Keratinocyte (primary cell): ENCODE results near the gene UROS. TPM values are rescaled to one million over a fixed set of nuclear protein-coding genes. Genes with fewer than 3 reads are reported as not detected.

Source experiments
- DNase-seq: peaks from one replicate; pipeline ENCODE4 v3.0.0-alpha.2; 2011; ENCODE audit warnings: low read depth, missing footprints, low spot score
- FAIRE-seq: peaks from 2 replicates; lab custom pipeline; 2011; peaks lifted over from hg19 to GRCh38; lab: Jason Lieb, UNC
- H2AFZ ChIP-seq: 2 replicates; pipeline ENCODE4 v1.6.0; 2012; ENCODE audit warnings: low read length, control low read depth, inconsistent platforms; ENCODE audit not compliant: control insufficient read depth
- H3K27ac ChIP-seq: 2 replicates; pipeline ENCODE4 v1.5.1; 2011; ENCODE audit warnings: low read length; ENCODE audit not compliant: control insufficient read depth, insufficient read depth
- H3K27me3 ChIP-seq: 3 replicates; pipeline ENCODE4 v1.6.0; 2011; ENCODE audit warnings: low read length; ENCODE audit not compliant: control insufficient read depth, insufficient read depth; ENCODE audit errors: extremely low read depth
- H3K36me3 ChIP-seq, 2 experiments: 2 replicates in 1 of 2; 3 replicates in 1 of 2; pipeline ENCODE4 v1.5.1; 2011; ENCODE audit warnings: low read length in 2 of 2, mild to moderate bottlenecking in 1 of 2; ENCODE audit not compliant: control insufficient read depth in 2 of 2, insufficient read depth in 2 of 2; ENCODE audit errors: extremely low read depth in 1 of 2
- H3K4me1 ChIP-seq: 3 replicates; pipeline ENCODE4 v1.5.1; 2011; ENCODE audit warnings: low read length; ENCODE audit not compliant: control insufficient read depth, insufficient read depth; ENCODE audit errors: extremely low read depth
- H3K4me2 ChIP-seq: 3 replicates; pipeline ENCODE4 v1.6.0; 2011; ENCODE audit warnings: low read depth, low read length; ENCODE audit not compliant: control insufficient read depth, insufficient read depth; ENCODE audit errors: extremely low read depth
- H3K4me3 ChIP-seq, 3 experiments: fragments of 200-600 bp in 1 of 3; sonication (generic) in 1 of 3; 2 replicates in 2 of 3; 3 replicates in 1 of 3; pipeline ENCODE4 v1.5.1; 2011 to 2016; ENCODE audit warnings: low read length in 3 of 3, mild to moderate bottlenecking in 3 of 3, control low read depth in 2 of 3, inconsistent platforms in 1 of 3, low read depth in 1 of 3, mixed read lengths in 1 of 3, mixed run types in 1 of 3, moderate library complexity in 1 of 3; ENCODE audit not compliant: control insufficient read depth in 2 of 3, insufficient read depth in 2 of 3; ENCODE audit errors: extremely low read depth in 1 of 3
- H3K79me2 ChIP-seq: 2 replicates; pipeline ENCODE4 v1.6.0; 2012; ENCODE audit warnings: low read length; ENCODE audit not compliant: control insufficient read depth, insufficient read depth
- H3K9ac ChIP-seq: 3 replicates; pipeline ENCODE4 v1.6.0; 2011; ENCODE audit warnings: low read length; ENCODE audit not compliant: control insufficient read depth, insufficient read depth; ENCODE audit errors: extremely low read depth
- H3K9me1 ChIP-seq: 3 replicates; pipeline ENCODE4 v1.6.0; 2011; ENCODE audit warnings: low read length; ENCODE audit not compliant: control insufficient read depth, insufficient read depth; ENCODE audit errors: extremely low read depth
- H3K9me3 ChIP-seq: 2 replicates; pipeline ENCODE4 v1.5.1; 2012; ENCODE audit warnings: low read depth, low read length; ENCODE audit not compliant: control insufficient read depth
- H4K20me1 ChIP-seq: 3 replicates; pipeline ENCODE4 v1.6.0; 2011; ENCODE audit warnings: low read length; ENCODE audit not compliant: control insufficient read depth, insufficient read depth; ENCODE audit errors: extremely low read depth
- EZH2 ChIP-seq: IDR thresholded peaks from one replicate; pipeline ENCODE4 v1.6.1; 2012; ENCODE audit warnings: inconsistent platforms, mild to moderate bottlenecking, low read length, moderate library complexity
- dilution Hi-C: fragments of 300-500 bp; cut with MboI; formaldehyde crosslinking; loops from one replicate; pipeline ENCODE4 v1.7.0; 2020; ENCODE audit warnings: low sequenced_read_pairs; ENCODE audit not compliant: extremely low pct_ligation_motif_present
- polyA plus RNA-seq, 5 experiments: library from polyadenylated mRNA; depleted of rRNA in 3 of 5; stranded (reverse) in 3 of 5; stranded (forward) in 1 of 5; unstranded in 1 of 5; fragments of >200 nt; gene quantifications; 1 replicate in 1 of 5; 2 replicates in 3 of 5; 3 replicates in 1 of 5; pipeline versions ENCODE4 v1.2.1 to v1.2.3, GENCODE V29; 2011 to 2012; ENCODE audit warnings: missing spikeins in 2 of 5, low read depth in 1 of 5, low replicate concordance in 1 of 5
- TF ChIP-seq, protein P1 (sequence below), 3 experiments: IDR thresholded peaks in 1 of 3; conservative IDR thresholded peaks in 1 of 3; optimal IDR thresholded peaks in 1 of 3; 2 replicates in 2 of 3; 3 replicates in 1 of 3; pipeline versions ENCODE3 to v1.5.1; 2011; ENCODE audit warnings: low read length in 3 of 3, mild to moderate bottlenecking in 3 of 3, moderate library complexity in 2 of 3, control low read depth in 1 of 3, inconsistent platforms in 1 of 3; ENCODE audit not compliant: insufficient read depth in 2 of 3; ENCODE audit errors: extremely low read depth in 1 of 3

UROS gene
- polyA plus RNA-seq, 1 donor (not counting 4 experiments of a cell fraction or from before 2014, with no cell fraction given) = 46.7 TPM

- no peaks in the 10 kb centered on the region for H4K20me1 ChIP-seq
- no peak overlapping the region for H3K4me2 ChIP-seq
- H3K27me3 ChIP-seq = no peaks in the 10 kb centered on the region
- no peak for TF ChIP-seq EZH2
- TF ChIP-seq, protein P1, sequence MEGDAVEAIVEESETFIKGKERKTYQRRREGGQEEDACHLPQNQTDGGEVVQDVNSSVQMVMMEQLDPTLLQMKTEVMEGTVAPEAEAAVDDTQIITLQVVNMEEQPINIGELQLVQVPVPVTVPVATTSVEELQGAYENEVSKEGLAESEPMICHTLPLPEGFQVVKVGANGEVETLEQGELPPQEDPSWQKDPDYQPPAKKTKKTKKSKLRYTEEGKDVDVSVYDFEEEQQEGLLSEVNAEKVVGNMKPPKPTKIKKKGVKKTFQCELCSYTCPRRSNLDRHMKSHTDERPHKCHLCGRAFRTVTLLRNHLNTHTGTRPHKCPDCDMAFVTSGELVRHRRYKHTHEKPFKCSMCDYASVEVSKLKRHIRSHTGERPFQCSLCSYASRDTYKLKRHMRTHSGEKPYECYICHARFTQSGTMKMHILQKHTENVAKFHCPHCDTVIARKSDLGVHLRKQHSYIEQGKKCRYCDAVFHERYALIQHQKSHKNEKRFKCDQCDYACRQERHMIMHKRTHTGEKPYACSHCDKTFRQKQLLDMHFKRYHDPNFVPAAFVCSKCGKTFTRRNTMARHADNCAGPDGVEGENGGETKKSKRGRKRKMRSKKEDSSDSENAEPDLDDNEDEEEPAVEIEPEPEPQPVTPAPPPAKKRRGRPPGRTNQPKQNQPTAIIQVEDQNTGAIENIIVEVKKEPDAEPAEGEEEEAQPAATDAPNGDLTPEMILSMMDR (optimal IDR thresholded peaks at IDR 0.05 in 1 of 3, IDR thresholded peaks at IDR 0.05 in 1 of 3, conservative IDR thresholded peaks at IDR 0.05 in 1 of 3; ENCODE audit: extremely low read depth in 1 of 3, insufficient read depth in 2 of 3, low read length in 3 of 3) = no peak
- H2AFZ ChIP-seq = no peak overlapping the region
- H3K4me1 ChIP-seq = no peaks in the 10 kb centered on the region
- H3K36me3 ChIP-seq = peaks cover 0 to 4% of the 10 kb centered on the region in 2 experiments
- no peaks in the 10 kb centered on the region for H3K9me3 ChIP-seq
- no peak for FAIRE-seq
- no peaks in the 10 kb centered on the region for H3K79me2 ChIP-seq
- H3K27ac ChIP-seq = no peak overlapping the region
- dilution Hi-C loops = no loop called here
- H3K9me1 ChIP-seq = no peaks in the 10 kb centered on the region
- H3K9ac ChIP-seq = no peak overlapping the region
- no peak overlapping the region for H3K4me3 ChIP-seq
- no peak for DNase-seq
Measured at GRCh38 chr10:125785791-125786190, 37.3 kb downstream of the UROS start.

GRCh38 chr10:125783957-125784356 lies 39.1 kb downstream of the UROS start:
- Histone ChIP-seq H3K4me1 (no peaks in the 10 kb centered on the region), H3K4me2 (no peak overlapping the region), H3K27ac (no peak overlapping the region), H4K20me1 (no peaks in the 10 kb centered on the region), H3K79me2 (no peaks in the 10 kb centered on the region), H3K4me3 (no peak overlapping the region), H3K36me3 (peaks cover 0 to 2% of the 10 kb centered on the region in 2 experiments), H3K9me3 (no peaks in the 10 kb centered on the region), H3K27me3 (no peaks in the 10 kb centered on the region), H3K9ac (no peak overlapping the region), H2AFZ (no peak overlapping the region), H3K9me1 (no peaks in the 10 kb centered on the region)
- TF ChIP-seq, protein P1 (optimal IDR thresholded peaks at IDR 0.05 in 1 of 3, IDR thresholded peaks at IDR 0.05 in 1 of 3, conservative IDR thresholded peaks at IDR 0.05 in 1 of 3; ENCODE audit: extremely low read depth in 1 of 3, insufficient read depth in 2 of 3, low read length in 3 of 3) = no peak
- TF ChIP-seq EZH2 = no peak
- dilution Hi-C loops = no loop called here
- FAIRE-seq = no peak
- no peak for DNase-seq
